ENCODE measurements around the gene BMPR2.

GRCh38 chr2:202418511-202418910 is 42.4 kb downstream of the BMPR2 start:
- no peak for TF ChIP-seq EZH2 (IDR thresholded peaks at IDR 0.05; ENCODE audit: low read length, unreplicated experiment)
- no peak for TF ChIP-seq CTCF (conservative IDR thresholded peaks at IDR 0.05; ENCODE audit: low read depth, low read length)

Data from PC-3 (cell line).